GM18520 (cell line): ENCODE data around the gene DCDC2C.
"Not testable (repeated sequence)": the region's sequence is repeated elsewhere in the genome, so short reads cannot be mapped to it uniquely, and the experiment has no call there.

ENCODE experiments used
- ATAC-seq: cut with Tn5 transposase; IDR thresholded peaks from one replicate; pipeline ENCODE4 v1.9.1; 2021; ENCODE audit not compliant: unreplicated experiment

Gene DCDC2C

GRCh38 chr2:3814706-3815245, 111.4 kb downstream of the DCDC2C start:
- ATAC-seq, result no peak

- not testable (repeated sequence) for ATAC-seq
Measured at GRCh38 chr2:3817144-3817543, 113.8 kb downstream of the DCDC2C start.

- no peak for ATAC-seq
Measured at GRCh38 chr2:3823748-3824147, 120.4 kb downstream of the DCDC2C start.

GRCh38 chr2:3827673-3828575, 124.5 kb downstream of the DCDC2C start:
- ATAC-seq, result no peak

- no peak for ATAC-seq
Measured at GRCh38 chr2:3830796-3831195, 127.4 kb downstream of the DCDC2C start.

- ATAC-seq, result no peak
Measured at GRCh38 chr2:3837086-3837485, 133.7 kb downstream of the DCDC2C start.

GRCh38 chr2:3838348-3838747, 135.0 kb downstream of the DCDC2C start:
- no peak for ATAC-seq

- ATAC-seq, result no peak
Measured at GRCh38 chr2:3839476-3839875, 136.1 kb downstream of the DCDC2C start.

GRCh38 chr2:3840611-3841155, 137.3 kb downstream of the DCDC2C start:
- ATAC-seq, result no peak

- ATAC-seq, result no peak
Measured at GRCh38 chr2:3847397-3848052, 144.2 kb downstream of the DCDC2C start.

GRCh38 chr2:3848776-3849175, 145.4 kb downstream of the DCDC2C start:
- no peak for ATAC-seq

- ATAC-seq, result no peak
Measured at GRCh38 chr2:3849213-3849612, 145.8 kb downstream of the DCDC2C start.

GRCh38 chr2:3857576-3857975, 154.2 kb downstream of the DCDC2C start:
- no peak for ATAC-seq

GRCh38 chr2:3864943-3865865, 161.8 kb downstream of the DCDC2C start:
- no peak for ATAC-seq

- ATAC-seq, result no peak
Measured at GRCh38 chr2:3867469-3867868, 164.1 kb downstream of the DCDC2C start.

GRCh38 chr2:3868012-3868805, 164.8 kb downstream of the DCDC2C start:
- ATAC-seq, result no peak

- no peak for ATAC-seq
Measured at GRCh38 chr2:3870222-3870621, 166.8 kb downstream of the DCDC2C start.

GRCh38 chr2:3871002-3871401, 167.6 kb downstream of the DCDC2C start:
- no peak for ATAC-seq

GRCh38 chr2:3872451-3872850, 169.1 kb downstream of the DCDC2C start:
- ATAC-seq, result no peak

GRCh38 chr2:3873899-3874298, 170.5 kb downstream of the DCDC2C start:
- no peak for ATAC-seq
